ENCODE data around the gene CSF2RB.

The CSF2RB gene

GRCh38 chr22:36922711-36923110 lies 9.3 kb downstream of the CSF2RB start:
- no peak for DNase-seq

- no peak for DNase-seq
Measured at GRCh38 chr22:36923131-36923788, 9.8 kb downstream of the CSF2RB start.

GRCh38 chr22:36924151-36924698 lies 10.8 kb downstream of the CSF2RB start:
- no peak for DNase-seq

- no peak for DNase-seq
Measured at GRCh38 chr22:36925388-36926290, 12.2 kb downstream of the CSF2RB start.

GRCh38 chr22:36926309-36926708 lies 12.9 kb downstream of the CSF2RB start:
- DNase-seq = no peak

DNA sequence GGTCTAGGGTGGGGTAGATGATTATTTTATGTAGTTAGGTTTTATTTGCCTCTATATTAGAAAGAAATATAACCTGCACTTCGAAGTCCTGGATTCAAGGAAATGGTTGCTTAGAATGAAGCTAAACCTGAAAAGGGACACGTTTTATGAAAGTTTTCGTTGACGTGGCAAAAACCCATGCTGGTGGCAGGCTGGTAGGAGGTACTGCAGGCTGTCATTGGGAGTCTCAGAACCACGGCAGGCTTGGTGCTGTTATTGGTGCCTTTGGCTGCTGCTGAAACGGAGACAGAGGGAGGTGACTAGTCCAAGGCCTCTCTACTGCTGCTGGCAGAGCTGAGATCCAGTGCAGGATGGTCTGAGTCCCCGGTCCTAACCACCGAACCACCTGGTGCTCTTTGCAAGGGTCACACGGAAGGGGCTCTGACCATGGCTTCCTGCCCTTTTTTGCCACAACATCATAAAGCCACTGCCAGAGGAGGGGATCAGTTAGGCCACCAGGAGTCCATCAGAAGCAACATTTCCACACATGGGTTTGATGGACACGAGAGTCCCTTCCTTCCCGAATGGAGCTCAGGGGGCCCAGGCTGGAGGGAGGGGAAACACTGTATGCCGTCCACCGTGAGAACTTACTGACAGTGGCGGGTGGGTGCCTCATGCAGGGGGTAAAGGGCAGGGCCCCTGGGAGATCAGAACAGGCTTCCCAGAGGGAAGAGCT lies 13.4 kb downstream of the CSF2RB start:
- DNase-seq = no peak

DNA sequence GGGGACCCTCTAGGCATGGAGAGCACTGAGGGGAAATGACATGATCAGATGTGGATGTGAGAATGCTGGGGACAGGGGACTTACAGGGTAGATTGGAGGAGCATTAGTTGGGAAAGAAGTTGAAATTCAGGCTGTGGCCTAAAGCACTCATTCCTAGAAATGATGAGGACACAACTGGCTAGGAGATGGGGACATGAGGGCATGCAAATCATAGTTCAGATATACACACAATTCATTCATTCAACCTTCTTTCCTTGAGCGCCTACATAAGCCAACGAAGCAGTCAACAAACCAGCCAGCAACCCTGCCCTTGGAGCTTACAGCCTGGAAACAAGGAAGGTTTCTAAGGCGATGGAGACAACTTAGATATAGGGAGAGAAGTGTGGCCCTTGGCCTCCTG lies 14.2 kb downstream of the CSF2RB start:
- no peak for DNase-seq

GRCh38 chr22:36928196-36928595 lies 14.8 kb downstream of the CSF2RB start:
- no peak for DNase-seq

DNA sequence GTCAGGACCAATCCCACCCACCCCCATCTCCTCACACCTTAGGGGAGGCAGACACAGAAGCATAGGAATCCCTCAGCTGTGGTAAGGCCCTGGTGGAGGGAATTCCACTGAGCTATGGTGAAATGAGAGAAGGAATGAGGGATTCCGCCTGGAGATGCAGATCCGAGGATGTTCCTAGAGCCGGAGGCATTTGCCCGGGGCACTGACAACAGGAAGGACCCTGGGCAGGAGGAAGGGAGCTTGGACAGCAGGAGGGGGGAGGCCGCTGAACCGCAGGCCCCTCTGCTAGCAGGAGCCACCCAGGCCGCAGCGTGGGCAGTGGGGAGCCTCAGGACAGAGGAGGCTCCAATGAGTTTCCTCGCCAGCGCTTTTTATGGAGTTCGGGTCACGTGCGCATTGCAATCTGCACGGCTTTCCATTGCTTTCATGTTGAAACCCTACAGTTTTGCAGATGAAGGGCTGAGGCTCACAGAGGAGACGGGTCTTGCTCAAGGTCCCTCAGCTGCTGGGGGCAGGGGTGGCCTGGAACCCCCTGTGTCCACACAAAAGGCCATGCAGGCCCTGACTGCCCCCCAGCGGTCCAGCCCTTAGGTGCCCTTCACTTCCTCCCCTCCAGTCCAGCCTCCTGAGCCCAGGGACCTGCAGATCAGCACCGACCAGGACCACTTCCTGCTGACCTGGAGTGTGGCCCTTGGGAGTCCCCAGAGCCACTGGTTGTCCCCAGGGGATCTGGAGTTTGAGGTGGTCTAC lies 15.5 kb downstream of the CSF2RB start:
- no peak for DNase-seq

GRCh38 chr22:36929621-36930020 lies 16.2 kb downstream of the CSF2RB start:
- no peak for DNase-seq

- DNase-seq = no peak
Measured at GRCh38 chr22:36930041-36930935, 16.9 kb downstream of the CSF2RB start.

- DNase-seq = no peak
Measured at GRCh38 chr22:36931446-36931845, 18.0 kb downstream of the CSF2RB start.

DNA sequence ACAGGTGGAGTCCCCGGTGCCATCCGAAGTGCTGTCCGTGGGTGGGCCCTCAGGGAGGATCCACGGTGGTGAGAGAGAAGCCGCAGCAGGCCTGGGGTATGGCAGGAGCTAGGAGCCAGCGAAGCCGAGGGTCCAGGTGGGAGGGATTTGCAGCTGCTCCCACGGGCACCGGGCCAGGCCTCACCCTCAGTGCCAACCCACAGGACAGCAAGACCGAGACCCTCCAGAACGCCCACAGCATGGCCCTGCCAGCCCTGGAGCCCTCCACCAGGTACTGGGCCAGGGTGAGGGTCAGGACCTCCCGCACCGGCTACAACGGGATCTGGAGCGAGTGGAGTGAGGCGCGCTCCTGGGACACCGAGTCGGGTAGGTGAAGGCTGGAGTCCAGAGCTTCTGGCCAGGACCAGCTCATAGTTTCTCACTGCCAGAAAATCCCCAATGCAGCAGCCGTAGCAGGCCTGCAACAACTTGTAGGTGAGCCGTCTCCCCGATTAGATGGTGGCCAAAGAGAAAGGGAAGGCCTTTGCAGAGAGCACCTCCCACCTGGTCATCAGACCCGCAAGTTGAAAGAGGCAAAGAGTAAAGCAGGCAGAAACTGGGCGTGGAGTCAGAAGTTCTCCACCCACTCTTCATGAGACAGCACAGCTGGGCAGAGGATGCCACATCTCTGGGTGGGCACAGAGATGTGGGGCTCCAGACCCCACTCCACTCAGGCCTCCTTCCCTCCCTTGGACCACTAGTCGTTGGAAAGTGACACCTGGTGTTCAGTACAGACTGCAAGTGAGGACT lies 20.4 kb downstream of the CSF2RB start:
- no peak for DNase-seq

- DNase-seq = no peak
Measured at GRCh38 chr22:36934418-36935312, 21.2 kb downstream of the CSF2RB start.

DNA sequence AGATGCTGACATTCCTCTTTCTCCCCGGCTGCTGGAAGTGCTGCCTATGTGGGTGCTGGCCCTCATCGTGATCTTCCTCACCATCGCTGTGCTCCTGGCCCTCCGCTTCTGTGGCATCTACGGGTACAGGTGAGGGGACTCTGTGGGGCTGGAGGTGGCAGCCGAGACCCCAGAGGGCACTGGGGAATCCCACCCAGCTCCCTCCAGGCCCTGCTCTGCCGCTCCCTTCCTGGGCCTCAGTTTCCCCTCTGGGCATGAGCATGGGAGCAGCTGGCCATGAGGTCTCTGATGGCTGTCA lies 21.8 kb downstream of the CSF2RB start:
- DNase-seq = no peak

DNA sequence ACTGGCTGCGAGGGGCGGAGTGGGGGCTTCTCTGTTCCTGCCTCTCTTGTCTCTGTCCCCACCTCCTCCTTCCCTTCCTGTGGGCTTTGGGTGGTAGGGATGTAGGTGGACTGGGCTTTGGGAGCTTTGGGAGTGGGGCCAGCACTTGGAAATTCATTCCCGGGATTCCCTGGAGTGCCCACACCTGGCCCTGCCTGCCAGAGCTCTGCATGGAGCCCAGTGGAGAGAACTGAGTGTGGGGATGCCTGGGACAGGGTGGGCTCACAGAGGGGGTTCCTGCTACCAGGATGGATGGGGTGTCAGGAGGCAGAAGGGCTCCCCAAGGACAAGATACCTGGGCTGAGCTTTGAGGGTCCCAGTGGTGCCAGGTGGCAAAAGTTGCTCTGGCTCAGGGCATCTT lies 22.3 kb downstream of the CSF2RB start:
- no peak for DNase-seq

- no peak for DNase-seq
Measured at GRCh38 chr22:36936362-36937116, 23.1 kb downstream of the CSF2RB start.

GRCh38 chr22:36937319-36938027 lies 24.0 kb downstream of the CSF2RB start:
- no peak for DNase-seq

Data from stimulated activated naive CD4-positive, alpha-beta T cell (primary cell).